Epidermal melanocyte (primary cell): ENCODE results near the gene DNAJA2.

Experiments
- DNase-seq: peaks from one replicate; pipeline ENCODE4 v3.0.0; 2011; ENCODE audit warnings: low spot score; ENCODE audit not compliant: insufficient read length

DNAJA2 gene

DNA sequence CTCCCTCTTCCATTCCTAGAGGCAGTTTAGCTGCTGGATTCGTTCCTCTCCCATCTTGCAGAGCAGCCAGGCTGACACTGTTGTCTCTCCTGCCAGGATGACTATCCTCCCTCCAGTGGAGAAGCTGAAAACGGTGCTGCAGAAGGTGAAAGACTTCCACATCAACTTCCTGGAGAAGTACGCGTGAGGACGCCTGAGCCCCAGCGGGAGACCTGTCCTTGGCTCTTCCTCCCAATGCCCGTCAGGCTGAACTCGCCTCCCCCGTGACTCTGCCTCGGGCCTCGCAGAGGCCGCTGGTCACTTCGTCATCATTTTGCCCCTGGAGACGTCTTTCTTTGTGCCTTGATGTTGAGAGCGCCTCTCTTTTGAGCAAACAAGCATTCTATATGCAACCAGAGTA lies 44.7 kb downstream of the DNAJA2 start:
- DNase-seq: no peak

DNA sequence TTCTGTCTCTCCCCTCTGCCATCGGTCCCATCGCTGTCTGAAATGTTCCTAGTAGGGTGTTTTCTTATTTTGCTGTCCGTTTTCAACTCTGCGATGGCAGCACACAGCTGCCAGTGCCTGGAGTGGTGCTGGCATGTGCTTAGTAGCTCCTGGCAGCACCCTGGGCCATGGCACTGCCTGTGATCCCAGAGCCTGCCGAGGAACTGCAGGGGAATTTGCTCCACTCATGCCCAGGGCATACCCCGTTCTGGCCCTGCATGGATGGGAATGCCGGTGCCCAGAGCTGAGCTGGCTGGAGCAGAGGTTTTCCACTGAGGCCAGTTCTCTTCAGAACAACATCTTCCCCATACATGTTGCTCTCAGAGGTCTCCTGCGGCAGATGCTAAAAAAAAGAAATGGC lies 46.2 kb downstream of the DNAJA2 start:
- no peak for DNase-seq

DNA sequence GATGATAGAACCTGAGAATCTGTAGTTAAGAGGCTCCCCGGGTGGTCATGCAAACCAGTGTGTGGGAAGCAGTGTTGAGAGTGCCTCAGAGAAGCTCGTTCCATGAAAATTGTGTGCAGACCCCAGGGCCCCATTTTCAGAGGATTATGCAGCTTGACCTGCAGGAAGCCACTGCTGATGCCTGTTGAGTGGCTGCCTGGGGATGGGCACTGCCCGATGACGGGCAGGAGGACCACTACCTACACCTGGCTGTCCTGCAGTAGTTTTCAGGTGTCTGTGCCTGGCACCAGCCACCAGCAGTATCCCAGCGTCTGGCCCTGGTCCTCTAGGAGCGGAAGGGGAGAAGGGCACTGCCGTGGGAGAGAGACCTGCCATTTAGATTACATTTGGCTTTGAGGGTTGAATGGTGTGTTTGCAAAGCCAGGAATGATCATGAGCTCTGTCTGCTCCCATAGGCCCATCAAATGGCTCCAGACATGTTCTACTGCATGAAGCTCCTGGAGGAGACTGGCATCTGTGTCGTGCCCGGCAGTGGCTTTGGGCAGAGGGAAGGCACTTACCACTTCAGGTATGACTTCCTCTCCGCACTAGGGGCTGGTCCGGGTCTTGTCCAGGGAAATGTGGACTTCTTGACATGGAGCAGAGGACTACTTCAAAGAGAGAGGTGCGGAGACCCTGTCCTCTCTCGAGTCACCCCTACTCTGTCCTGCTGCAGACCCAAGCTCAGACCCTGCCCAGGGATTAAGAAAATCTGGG lies 46.8 kb downstream of the DNAJA2 start:
- DNase-seq: no peak

DNA sequence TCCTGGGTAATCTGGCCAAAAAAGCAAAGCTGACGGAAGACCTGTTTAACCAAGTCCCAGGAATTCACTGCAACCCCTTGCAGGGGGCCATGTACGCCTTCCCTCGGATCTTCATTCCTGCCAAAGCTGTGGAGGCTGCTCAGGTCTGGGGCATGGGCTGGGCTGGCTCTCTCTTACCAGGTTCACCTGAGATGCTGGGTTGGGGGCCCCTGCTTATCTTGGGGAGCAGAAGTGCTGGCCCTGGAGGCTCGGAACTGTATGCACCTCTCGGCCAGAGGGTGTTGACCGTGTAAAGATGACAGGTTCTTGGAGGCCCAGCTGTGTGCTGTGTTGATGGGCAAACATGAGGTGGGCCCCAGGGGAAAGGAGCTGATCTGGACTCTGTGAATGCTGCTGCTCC lies 49.1 kb downstream of the DNAJA2 start:
- DNase-seq: no peak

DNA sequence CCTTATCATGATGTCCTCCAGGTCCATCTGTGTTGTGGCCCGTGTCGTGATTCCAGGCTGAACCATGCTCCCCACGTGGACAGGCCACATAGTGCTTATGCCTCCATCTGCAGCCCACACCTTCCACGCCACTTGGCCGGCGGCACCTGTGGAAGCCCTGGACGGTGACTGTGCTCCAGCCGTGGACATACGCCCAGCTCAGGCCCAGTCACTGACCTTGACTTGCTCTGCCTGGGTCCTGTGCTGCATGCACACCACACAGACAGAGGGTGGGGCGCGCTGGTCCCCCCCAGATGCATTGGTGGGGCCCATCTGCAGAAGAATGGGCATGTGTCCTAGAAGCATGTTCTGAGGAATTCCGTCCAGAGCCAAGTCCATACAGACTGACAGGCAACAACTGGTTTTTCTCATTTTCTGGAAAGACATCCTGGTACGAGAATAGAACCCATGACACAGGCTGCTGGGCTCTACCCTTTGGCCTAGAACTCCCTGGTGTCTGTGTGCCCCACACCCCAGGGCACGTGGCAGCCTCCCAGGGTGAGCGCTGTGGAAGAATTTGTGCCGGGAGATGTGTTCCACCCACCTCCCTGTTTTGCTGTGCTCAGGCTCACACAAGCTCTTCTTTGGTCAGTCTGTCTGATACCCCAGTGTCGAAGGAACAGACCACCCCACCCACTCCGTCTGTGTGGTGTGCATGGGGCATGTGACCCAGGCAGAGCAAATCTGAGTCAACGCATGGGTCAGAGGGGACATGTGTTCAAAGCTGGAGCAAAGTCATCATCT lies 49.8 kb downstream of the DNAJA2 start:
- no peak for DNase-seq

DNA sequence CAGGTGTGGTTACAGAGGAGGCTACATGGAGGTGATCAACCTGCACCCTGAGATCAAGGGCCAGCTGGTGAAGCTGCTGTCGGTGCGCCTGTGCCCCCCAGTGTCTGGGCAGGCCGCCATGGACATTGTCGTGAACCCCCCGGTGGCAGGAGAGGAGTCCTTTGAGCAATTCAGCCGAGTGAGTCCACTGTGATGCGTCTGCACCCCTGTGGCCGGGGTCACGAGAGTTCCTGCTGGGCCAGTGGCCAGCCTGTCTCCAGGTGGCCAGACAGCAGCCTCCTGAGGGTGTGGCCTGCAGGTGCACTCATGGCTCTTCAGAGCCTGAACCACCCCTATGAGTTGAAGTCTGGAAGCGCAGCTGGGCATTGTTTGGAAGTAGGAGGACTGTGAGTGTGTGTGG lies 51.2 kb downstream of the DNAJA2 start:
- no peak for DNase-seq

DNA sequence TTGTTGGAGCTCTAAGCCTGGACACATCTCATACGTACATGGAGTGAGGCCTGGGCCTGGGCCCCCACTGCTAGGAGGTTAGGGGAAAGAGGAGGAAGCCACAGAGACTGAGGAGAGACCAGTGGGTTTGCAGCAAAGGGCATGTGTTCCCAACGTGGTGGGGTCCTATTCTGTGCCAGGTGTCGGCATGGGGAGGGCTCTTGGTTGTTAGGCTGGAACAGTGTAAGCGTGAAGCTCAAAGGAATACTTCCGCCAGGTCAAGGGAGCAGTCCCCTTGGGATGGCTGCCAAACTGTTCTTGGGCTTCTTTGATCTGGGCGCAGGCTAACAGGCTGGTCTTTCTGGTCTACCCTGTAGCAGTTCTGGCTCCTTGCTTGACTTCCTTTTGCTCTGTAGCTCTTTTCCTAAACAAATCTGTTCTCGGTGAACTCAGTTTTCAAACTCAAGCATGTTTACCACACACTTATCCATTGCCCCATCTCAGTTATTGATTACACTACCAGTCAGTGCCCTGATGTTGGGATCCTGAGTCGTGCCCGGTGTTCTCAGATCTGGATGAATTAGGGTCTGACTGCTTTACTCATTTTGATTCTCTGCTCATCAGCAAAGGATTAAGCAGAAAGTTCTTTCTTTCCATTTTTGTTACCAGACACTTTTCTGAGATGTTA lies 52.9 kb downstream of the DNAJA2 start:
- no peak for DNase-seq

DNA sequence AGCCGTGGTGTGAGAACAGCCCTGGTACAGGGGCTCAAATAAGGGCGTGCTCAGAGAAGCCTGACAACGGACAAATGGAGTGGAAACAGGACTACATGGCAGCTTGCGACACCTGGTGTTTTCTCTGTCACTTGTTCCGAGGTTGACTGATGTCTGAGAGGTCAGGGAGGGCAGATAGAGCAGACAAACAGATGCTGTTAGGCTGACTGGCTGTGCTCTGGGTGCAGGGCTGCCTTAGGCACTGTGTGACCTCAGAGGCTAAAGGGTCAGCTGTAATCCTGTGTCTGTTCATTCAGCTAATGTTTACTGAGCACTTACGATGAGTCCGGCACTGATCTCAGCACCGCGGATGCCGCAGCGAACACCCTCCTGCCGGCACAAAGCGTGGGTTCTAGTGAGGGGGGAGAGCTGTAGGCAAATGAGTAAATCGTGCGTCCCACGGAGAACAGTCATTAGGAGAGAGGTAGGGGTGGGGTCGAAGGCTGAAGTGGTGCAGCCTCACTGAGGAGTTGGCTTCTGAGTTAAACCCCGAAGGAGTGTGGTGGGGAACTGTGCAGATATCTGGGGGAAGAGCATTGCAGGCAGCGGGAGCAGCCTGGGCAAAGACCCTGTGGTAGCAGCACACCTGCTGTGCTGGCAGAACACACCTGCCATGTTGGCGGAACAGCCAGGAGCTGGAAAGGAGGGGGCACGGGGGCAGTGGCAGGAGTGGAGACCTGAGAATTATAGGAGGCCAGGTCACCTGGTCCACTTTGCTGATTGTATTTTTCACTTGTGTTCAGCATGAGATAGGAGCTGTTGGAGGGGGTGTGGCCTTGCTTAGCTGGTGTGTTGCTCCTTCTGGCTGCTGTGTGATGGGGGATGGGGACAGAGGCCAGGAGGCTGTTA lies 54.3 kb downstream of the DNAJA2 start:
- DNase-seq: no peak

DNA sequence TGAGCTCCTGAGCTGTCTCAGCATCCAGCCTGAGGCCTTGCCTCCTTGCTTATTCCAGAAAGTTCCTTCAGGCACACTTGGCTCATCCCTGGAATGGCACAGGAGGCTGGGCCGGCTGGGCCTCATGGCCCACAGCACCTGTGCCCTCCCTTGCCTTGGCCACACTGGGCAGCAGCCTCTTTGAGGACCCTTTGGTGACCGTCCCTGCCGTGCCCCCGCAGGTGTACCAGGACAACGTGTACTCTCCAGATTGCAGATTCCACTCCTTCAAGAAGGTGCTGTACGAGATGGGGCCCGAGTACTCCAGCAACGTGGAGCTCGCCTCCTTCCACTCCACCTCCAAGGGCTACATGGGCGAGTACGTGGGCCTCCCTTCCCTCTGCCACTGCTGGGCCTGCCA lies 55.1 kb downstream of the DNAJA2 start:
- no peak for DNase-seq

DNA sequence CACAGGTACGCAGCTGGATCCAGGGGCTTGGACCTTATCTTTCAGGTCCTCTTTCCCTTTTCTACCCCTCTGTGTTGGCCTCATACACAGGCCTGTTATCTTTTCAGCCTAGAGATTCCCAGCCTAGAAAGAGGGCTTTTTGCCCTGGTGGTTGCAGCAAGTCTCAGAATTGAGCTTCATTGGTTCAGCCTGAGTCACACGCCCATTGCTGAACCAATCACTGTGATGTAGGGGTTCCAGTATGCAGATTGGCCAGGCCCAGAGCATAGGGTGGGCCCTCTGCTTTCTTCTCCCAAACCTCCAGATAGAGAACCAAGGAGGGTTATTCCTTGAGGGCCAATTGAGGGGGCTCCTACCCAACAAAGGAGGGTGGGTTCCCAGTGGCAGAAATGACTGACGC lies 56.5 kb downstream of the DNAJA2 start:
- DNase-seq: no peak

DNA sequence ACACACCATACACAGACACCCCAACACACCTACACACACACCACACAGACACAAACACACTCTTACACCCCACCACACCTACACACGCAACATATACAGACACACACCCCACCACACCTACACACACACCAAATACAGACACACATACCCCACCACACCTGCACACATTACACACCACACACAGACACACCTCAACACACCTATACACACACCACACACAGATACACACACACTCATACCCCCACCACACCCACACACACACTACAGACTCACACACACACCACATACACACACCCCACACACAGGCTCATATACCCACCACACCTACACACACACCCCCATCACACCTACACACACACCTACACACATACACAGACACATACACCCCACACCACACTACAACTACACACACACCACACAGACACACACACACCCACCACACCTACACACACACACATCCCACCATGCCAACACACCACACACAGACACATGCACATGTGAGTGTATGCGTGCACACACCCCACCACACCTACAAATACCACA lies 57.9 kb downstream of the DNAJA2 start:
- DNase-seq: no peak

DNA sequence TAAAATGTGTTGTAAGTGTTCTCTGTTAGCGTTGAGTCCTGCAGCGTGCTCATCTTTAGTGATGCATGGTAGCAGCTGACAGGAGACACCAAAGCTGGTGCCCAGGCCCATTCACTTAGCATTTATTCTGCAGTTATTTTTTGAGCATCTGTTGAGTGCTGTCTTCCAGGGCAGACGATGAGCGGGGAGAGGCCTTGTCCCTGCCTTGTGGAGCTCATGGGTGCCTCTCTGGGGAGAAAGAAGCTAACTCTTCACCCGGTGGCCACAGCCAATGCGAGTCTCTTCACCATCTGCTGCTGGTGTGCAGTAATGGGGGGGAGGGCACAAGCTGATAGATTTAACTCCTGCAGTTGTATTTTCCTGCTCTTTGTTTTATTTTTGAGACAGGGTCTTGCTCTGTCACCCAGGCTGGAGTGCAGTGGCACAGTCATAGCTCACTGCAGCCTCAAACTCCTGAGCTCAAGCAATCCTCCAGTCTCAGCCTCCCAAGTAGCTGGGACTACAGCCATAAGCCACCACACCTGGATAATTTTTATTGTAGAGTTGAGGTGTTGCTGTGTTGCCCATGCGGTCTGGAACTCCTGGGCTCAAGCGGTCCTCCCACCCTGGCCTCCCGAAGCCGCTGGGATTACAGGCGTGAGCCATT lies 58.8 kb downstream of the DNAJA2 start:
- DNase-seq: no peak

DNA sequence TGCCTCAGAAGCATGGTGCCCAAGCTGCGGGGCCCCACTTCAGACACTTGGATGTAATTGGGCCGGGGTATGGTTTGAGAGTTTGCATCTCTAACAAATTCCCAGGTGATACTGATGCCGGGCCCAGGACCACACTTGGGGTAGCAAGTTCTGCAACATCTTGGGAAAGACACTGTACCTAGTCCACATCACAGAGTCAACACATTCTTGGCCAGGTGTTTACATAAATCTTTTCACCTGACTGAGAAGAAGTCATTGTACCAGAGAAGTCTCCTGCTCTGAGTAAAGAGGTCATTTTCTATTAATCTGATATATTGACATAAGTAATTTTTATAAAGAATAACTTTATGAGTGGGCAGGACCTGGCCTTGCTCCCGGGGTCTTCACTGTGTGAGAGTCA lies 61.8 kb downstream of the DNAJA2 start:
- DNase-seq: no peak

DNA sequence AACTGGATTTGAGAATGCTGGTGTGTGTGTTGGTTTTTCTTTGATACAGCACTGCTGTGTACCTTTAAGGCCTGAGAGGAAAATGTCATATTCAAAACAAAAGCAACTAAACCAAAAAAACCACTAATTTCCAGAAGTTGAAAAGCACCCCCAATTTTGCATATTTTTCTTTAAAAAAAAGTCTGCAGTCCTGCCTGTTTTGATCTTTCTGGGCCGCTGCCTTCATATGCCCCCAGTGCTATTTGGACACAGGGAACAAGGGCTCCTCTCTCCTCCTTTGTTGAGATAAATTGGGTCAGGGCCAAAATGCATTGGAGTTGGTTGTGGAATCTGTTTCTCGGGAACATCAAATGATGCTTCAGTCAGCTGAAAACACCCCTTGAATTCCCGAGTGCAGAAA lies 62.4 kb downstream of the DNAJA2 start:
- DNase-seq: no peak

DNA sequence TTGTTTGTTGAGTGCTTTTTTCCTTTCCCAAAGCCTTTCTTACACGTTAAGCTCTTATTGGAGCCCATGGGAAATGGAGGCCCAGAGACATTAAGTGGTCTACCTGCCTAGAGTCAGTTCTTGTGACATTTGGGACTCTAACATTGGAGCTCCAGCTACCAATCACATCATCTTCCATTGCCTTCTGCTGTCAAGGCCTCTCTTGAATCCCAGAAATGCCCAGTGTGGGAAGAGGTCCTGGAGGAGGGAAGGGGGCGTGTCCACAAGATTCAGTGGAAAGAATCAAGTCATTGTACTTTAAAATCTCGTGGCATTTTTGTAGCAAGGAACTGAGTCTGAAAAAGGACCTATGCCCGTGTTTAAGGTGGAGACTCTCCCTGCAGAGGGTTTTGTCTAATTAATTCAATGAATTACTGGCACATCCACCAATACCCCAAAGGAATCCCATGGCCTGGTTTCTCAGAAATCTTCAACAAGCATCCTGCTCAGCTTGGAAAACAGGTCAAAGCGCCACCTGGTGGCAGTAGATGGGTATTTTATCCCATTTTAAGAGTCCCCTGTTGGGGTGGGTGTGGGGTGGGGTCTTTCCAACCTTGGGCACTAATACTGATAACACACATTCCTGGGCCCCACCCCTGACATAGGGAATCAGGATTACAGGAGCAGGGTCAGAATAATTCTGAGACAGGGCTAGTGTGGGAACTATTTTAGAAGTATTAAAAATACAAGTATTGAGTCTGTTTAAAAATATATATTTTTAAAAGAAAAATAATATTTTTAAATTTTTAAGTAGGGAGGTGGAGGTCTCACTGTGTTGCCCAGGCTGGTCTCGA lies 64.7 kb downstream of the DNAJA2 start:
- peak; percentile 86 for DNase-seq

DNA sequence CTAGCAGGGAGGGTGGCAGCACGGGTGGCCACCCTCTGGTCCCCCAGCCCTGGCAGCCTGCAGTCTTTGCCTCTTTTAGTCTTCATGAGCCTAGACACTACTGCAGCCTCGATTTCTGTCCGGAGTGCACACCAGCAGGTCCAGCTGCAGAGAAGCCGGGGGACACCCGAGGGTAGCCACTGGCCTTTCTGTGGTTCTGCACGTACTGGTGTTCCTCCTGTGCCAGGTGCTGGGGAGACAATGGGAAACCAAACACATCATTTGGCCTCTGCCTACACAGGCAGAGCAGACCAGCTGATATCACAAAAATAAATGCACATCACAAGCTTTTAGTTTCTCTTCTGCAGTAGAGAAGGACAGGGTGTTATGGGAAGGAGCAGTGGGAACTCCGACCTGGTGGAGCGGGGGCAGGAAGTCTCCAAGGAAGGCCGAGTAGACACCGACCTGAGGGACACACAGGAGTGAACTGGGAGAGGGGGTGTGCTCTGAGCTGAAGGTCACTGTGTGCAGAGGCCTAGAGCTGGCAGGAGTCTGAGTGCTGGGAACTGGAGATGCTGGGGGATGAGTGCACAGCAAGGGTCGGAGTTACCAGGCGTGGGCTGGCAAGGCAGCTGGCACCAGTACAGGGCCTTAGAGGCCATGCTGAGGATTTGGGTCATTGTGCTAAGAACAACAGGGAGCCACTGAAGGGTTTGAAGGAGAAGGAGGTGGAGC lies 66.3 kb downstream of the DNAJA2 start:
- DNase-seq: no peak

DNA sequence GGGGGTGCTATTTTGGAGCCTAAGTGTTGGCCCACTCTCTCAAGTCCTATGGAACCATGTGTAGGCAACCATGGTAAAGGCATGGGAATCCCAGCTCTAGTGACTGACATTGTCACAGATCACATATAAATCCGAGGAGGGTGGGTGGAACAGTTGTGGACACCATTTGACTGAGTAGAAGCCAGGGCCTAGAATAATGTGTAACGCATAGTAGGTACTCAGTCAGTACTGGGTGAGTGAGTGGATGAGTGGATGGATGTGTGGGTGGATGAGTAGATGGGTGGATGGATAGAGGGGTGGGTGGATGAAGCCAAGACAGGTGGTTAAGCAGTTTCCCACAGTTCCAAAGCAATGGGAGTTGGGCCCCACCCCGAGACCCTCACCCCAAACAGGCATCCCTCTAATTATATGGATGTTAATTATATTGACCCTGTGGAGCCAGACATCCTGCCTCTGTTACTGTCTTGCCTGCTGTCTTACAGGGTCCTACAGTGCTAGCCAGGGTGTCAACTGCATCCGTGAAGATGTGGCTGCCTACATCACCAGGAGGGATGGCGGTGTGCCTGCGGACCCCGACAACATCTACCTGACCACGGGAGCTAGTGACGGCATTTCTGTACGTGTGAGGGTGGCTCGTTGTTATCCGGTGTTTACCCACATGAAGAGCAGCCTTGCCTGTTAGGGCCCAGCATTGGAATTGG lies 67.0 kb downstream of the DNAJA2 start:
- DNase-seq: no peak
